CD14-positive monocyte (primary cell): ENCODE results near the gene TRABD2A. TPM values are rescaled to one million over a fixed set of nuclear protein-coding genes. Genes with fewer than 3 reads are reported as not detected.
"Not testable (repeated sequence)": the region's sequence is repeated elsewhere in the genome, so short reads cannot be mapped to it uniquely, and the experiment has no call there.

Experiments
- DNase-seq, 3 donors: peaks; one replicate each; pipeline ENCODE4 v3.0.0-alpha.2; 2011 to 2022
- H2AFZ ChIP-seq: 2 replicates; pipeline ENCODE4 v1.6.0; 2012; ENCODE audit warnings: mild to moderate bottlenecking, low read depth, low read length, inconsistent platforms; ENCODE audit not compliant: insufficient read depth, poor library complexity, severe bottlenecking
- H3K27ac ChIP-seq, 2 donors: 1 replicate in 1 of 2; 2 replicates in 1 of 2; pipeline ENCODE4 v1.5.1; 2012 to 2013; ENCODE audit warnings: low read length in 2 of 2, control low read depth in 1 of 2, inconsistent platforms in 1 of 2, low read depth in 1 of 2, mild to moderate bottlenecking in 1 of 2
- H3K27me3 ChIP-seq, 2 donors: one replicate each; pipeline versions ENCODE4 v1.6.0 to v1.6.1; 2011 to 2013; ENCODE audit warnings: low read length in 2 of 2; ENCODE audit not compliant: control insufficient read depth in 2 of 2, insufficient read depth in 2 of 2
- H3K36me3 ChIP-seq, 2 donors: replicated peaks in 1 of 2; 1 replicate in 1 of 2; 2 replicates in 1 of 2; pipeline versions ENCODE4 v1.5.1 to v1.6.1; 2012 to 2013; ENCODE audit warnings: low read length in 2 of 2, control low read depth in 1 of 2, inconsistent platforms in 1 of 2, mild to moderate bottlenecking in 1 of 2; ENCODE audit not compliant: insufficient read depth in 2 of 2, control insufficient read depth in 1 of 2
- H3K4me1 ChIP-seq, 2 donors: 1 replicate in 1 of 2; 2 replicates in 1 of 2; pipeline versions ENCODE4 v1.5.1 to v1.6.1; 2012 to 2013; ENCODE audit warnings: low read length in 2 of 2, control low read depth in 1 of 2, inconsistent platforms in 1 of 2, mild to moderate bottlenecking in 1 of 2, moderate library complexity in 1 of 2; ENCODE audit not compliant: insufficient read depth in 2 of 2, control insufficient read depth in 1 of 2
- H3K4me2 ChIP-seq: replicated peaks from 2 replicates; pipeline ENCODE3; 2012; ENCODE audit warnings: low read length, moderate library complexity, mild to moderate bottlenecking; ENCODE audit not compliant: poor library complexity, severe bottlenecking; ENCODE audit errors: extremely low read depth
- H3K4me3 ChIP-seq, 3 experiments: fragments of 200-600 bp in 1 of 3; sonication (generic) in 1 of 3; replicated peaks in 1 of 3; 1 replicate in 2 of 3; 2 replicates in 1 of 3; pipeline ENCODE4 v1.5.1; 2011 to 2013; ENCODE audit warnings: low read length in 3 of 3, mild to moderate bottlenecking in 3 of 3, control low read depth in 2 of 3, low read depth in 2 of 3, inconsistent platforms in 1 of 3, moderate library complexity in 1 of 3
- H3K79me2 ChIP-seq: 2 replicates; pipeline ENCODE4 v1.6.0; 2012; ENCODE audit warnings: mild to moderate bottlenecking, control low read depth, inconsistent platforms, low read length, moderate library complexity; ENCODE audit not compliant: insufficient read depth
- H3K9ac ChIP-seq: 2 replicates; pipeline ENCODE4 v1.6.0; 2017; ENCODE audit warnings: low read length, mild to moderate bottlenecking; ENCODE audit not compliant: insufficient read depth, poor library complexity, severe bottlenecking
- H3K9me3 ChIP-seq, 2 donors: replicated peaks in 1 of 2; 1 replicate in 1 of 2; 2 replicates in 1 of 2; pipeline versions ENCODE4 v1.5.1 to v1.6.1; 2012 to 2013; ENCODE audit warnings: low read length in 2 of 2, control low read depth in 1 of 2; ENCODE audit not compliant: control insufficient read depth in 1 of 2, insufficient read depth in 1 of 2
- H4K20me1 ChIP-seq: 2 replicates; pipeline ENCODE4 v1.6.0; 2012; ENCODE audit warnings: mild to moderate bottlenecking, low read length, control low read depth, moderate library complexity; ENCODE audit not compliant: insufficient read depth
- H3K27ac Mint-ChIP-seq, 7 donors: one replicate each; pipeline ENCODE4 v1.8.0; 2020; ENCODE audit warnings: mild to moderate bottlenecking in 7 of 7, mixed read lengths in 7 of 7, moderate library complexity in 6 of 7, inconsistent platforms in 2 of 7
- H3K27me3 Mint-ChIP-seq, 3 donors: one replicate each; pipeline ENCODE4 v1.8.0; 2021 to 2022; ENCODE audit warnings: low read depth in 3 of 3, mild to moderate bottlenecking in 3 of 3, mixed read lengths in 3 of 3, moderate library complexity in 3 of 3, inconsistent platforms in 1 of 3
- H3K36me3 Mint-ChIP-seq, 2 donors: one replicate each; pipeline ENCODE4 v1.8.0; 2020; ENCODE audit warnings: mixed read lengths in 2 of 2, inconsistent platforms in 1 of 2, mild to moderate bottlenecking in 1 of 2
- H3K4me1 Mint-ChIP-seq: one replicate; pipeline ENCODE4 v1.8.0; 2020; ENCODE audit warnings: mild to moderate bottlenecking, mixed read lengths
- H3K4me3 Mint-ChIP-seq, 2 donors: one replicate each; pipeline ENCODE4 v1.8.0; 2020; ENCODE audit warnings: mild to moderate bottlenecking in 2 of 2, mixed read lengths in 2 of 2, moderate library complexity in 1 of 2
- H3K9me3 Mint-ChIP-seq, 7 donors: one replicate each; pipeline ENCODE4 v1.8.0; 2020 to 2022; ENCODE audit warnings: mixed read lengths in 7 of 7, mild to moderate bottlenecking in 6 of 7, moderate library complexity in 6 of 7, inconsistent platforms in 2 of 7
- CTCF ChIP-seq: fragments of 200-600 bp; IDR thresholded peaks from one replicate; pipeline ENCODE4 v1.8.0; 2022; ENCODE audit warnings: antibody characterized with exemption, mild to moderate bottlenecking
- WGBS: methylation state at CpG from one replicate; pipeline ENCODE4 v1.1.5; 2013; ENCODE audit warnings: missing lambda C conversion rate; ENCODE audit not compliant: insufficient coverage; 5-methylcytosine and 5-hydroxymethylcytosine counted together
- intact Hi-C, 2 donors: fragments of 100-400 bp; cut with micrococcal nuclease; formaldehyde crosslinking; loops; one replicate each; pipeline versions ENCODE4 v1.15.0 to v1.15.1; 2023
- polyA plus RNA-seq, 3 donors: library from polyadenylated mRNA; depleted of rRNA in 1 of 3; unstranded in 2 of 3; stranded (reverse) in 1 of 3; fragments of 300-500 nt in 2 of 3; fragments of >200 nt in 1 of 3; fragmentation: Illumina TruSeq in 2 of 3; gene quantifications; 1 replicate in 2 of 3; 2 replicates in 1 of 3; pipeline ENCODE4 v1.2.3, GENCODE V29; 2012 to 2021

The TRABD2A gene
- polyA plus RNA-seq, 3 donors = 0.53 to 0.95 (median 0.79) TPM

GRCh38 chr2:84873350-84873749 lies 7.5 kb downstream of the TRABD2A start:
- Histone ChIP-seq H3K4me3 (no peak overlapping the region), H3K36me3 (no peaks in the 10 kb centered on the region), H2AFZ (no peak overlapping the region), H3K27ac (no peak overlapping the region), H3K4me2 (no peak overlapping the region), H4K20me1 (no peaks in the 10 kb centered on the region), H3K9ac (no peak overlapping the region), H3K27me3 (peaks cover 2% of the 10 kb centered on the region in 2 donors), H3K79me2 (no peaks in the 10 kb centered on the region), H3K4me1 (no peaks in the 10 kb centered on the region), H3K9me3 (no peaks in the 10 kb centered on the region)
- H3K27ac Mint-ChIP-seq = no peak overlapping the region
- no peak for TF ChIP-seq CTCF
- H3K9me3 Mint-ChIP-seq = no peaks in the 10 kb centered on the region
- peaks cover 0 to 2% of the 10 kb centered on the region in 2 donors for H3K36me3 Mint-ChIP-seq
- no CpG with 5 or more reads among the region's 5 CpGs for WGBS
- no peaks in the 10 kb centered on the region for H3K4me1 Mint-ChIP-seq
- intact Hi-C loops = no loop called here
- DNase-seq = no peak
- H3K4me3 Mint-ChIP-seq = no peak overlapping the region
- peaks cover 7 to 19% (median 11%) of the 10 kb centered on the region in 3 donors for H3K27me3 Mint-ChIP-seq

GRCh38 chr2:84872691-84873090 lies 8.2 kb downstream of the TRABD2A start:
- H3K36me3 ChIP-seq, H3K27ac Mint-ChIP-seq, H3K79me2 ChIP-seq, H3K4me1 Mint-ChIP-seq, H4K20me1 ChIP-seq, H3K4me3 Mint-ChIP-seq, H3K9ac ChIP-seq, intact Hi-C loops, H3K4me3 ChIP-seq, H3K27ac ChIP-seq, H2AFZ ChIP-seq, H3K4me2 ChIP-seq, DNase-seq, H3K9me3 Mint-ChIP-seq, H3K36me3 Mint-ChIP-seq, H3K4me1 ChIP-seq, H3K9me3 ChIP-seq, H3K27me3 ChIP-seq: not testable (repeated sequence)
- WGBS = 94% methylated on average over 6 of the region's 9 CpGs
- H3K27me3 Mint-ChIP-seq = peaks cover 2 to 13% (median 4%) of the 10 kb centered on the region in 3 donors
